Endothelial cell of umbilical vein (primary cell): Measurements from ENCODE around the gene PLB1.

Experiments
- EZH2 ChIP-seq: IDR thresholded peaks from 2 replicates; pipeline ENCODE4 v1.6.1; 2012; ENCODE audit warnings: borderline replicate concordance, low read depth, mild to moderate bottlenecking, moderate library complexity, low read length, inconsistent platforms; ENCODE audit not compliant: severe bottlenecking
- FOS ChIP-seq: IDR thresholded peaks from 2 replicates; pipeline ENCODE4 v1.6.1; 2011; ENCODE audit warnings: mild to moderate bottlenecking, low read length, moderate library complexity, borderline replicate concordance; ENCODE audit not compliant: insufficient read depth
- GATA2 ChIP-seq: IDR thresholded peaks from 2 replicates; pipeline ENCODE4 v1.7.0; 2011; ENCODE audit warnings: low read depth, mild to moderate bottlenecking, moderate library complexity, mixed read lengths, low read length; ENCODE audit not compliant: insufficient read length, insufficient read depth
- MAX ChIP-seq: IDR thresholded peaks from 2 replicates; pipeline ENCODE4 v1.6.1; 2011; ENCODE audit not compliant: insufficient read depth, insufficient read length
- MYC ChIP-seq: IDR thresholded peaks from one replicate; pipeline ENCODE4 v1.6.1; 2011; ENCODE audit warnings: mild to moderate bottlenecking, low read depth, low read length
- POLR2A ChIP-seq: IDR thresholded peaks from 2 replicates; pipeline ENCODE4 v1.6.1; 2012; ENCODE audit warnings: low read depth, mild to moderate bottlenecking, control low read depth, low read length
- POLR2AphosphoS5 ChIP-seq: IDR thresholded peaks from 2 replicates; pipeline ENCODE4 v1.6.1; 2012; ENCODE audit warnings: low read depth, mild to moderate bottlenecking, control low read depth, low read length, moderate library complexity; ENCODE audit not compliant: insufficient read depth
- TF ChIP-seq, protein P1 (sequence below), 2 donors: IDR thresholded peaks; 1 replicate in 1 of 2; 2 replicates in 1 of 2; pipeline ENCODE4 v1.5.1; 2011; ENCODE audit warnings: low read length in 2 of 2, mild to moderate bottlenecking in 2 of 2, moderate library complexity in 2 of 2, control low read depth in 1 of 2, inconsistent platforms in 1 of 2, low read depth in 1 of 2; ENCODE audit not compliant: insufficient read depth in 1 of 2; ENCODE audit errors: extremely low read depth in 1 of 2

GRCh38 chr2:28506112-28506910, 10.5 kb downstream of the PLB1 start:
- TF ChIP-seq, protein P1, sequence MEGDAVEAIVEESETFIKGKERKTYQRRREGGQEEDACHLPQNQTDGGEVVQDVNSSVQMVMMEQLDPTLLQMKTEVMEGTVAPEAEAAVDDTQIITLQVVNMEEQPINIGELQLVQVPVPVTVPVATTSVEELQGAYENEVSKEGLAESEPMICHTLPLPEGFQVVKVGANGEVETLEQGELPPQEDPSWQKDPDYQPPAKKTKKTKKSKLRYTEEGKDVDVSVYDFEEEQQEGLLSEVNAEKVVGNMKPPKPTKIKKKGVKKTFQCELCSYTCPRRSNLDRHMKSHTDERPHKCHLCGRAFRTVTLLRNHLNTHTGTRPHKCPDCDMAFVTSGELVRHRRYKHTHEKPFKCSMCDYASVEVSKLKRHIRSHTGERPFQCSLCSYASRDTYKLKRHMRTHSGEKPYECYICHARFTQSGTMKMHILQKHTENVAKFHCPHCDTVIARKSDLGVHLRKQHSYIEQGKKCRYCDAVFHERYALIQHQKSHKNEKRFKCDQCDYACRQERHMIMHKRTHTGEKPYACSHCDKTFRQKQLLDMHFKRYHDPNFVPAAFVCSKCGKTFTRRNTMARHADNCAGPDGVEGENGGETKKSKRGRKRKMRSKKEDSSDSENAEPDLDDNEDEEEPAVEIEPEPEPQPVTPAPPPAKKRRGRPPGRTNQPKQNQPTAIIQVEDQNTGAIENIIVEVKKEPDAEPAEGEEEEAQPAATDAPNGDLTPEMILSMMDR (IDR thresholded peaks at IDR 0.05; ENCODE audit: extremely low read depth in 1 of 2, insufficient read depth in 1 of 2, low read depth in 1 of 2, low read length in 2 of 2) = no peak
- TF ChIP-seq EZH2 = no peak
- no peak for TF ChIP-seq MYC
- TF ChIP-seq POLR2A = no peak
- TF ChIP-seq POLR2AphosphoS5 = no peak
- no peak for TF ChIP-seq FOS
- TF ChIP-seq GATA2 = no peak
- no peak for TF ChIP-seq MAX
